Stimulated activated CD4-positive, alpha-beta T cell treated with anti-CD3 and anti-CD28 coated beads, TNF-alpha, amount 100 ng/mL, for 1 hour (primary cell): Measurements from ENCODE around the gene ZNF892.
"Not testable (repeated sequence)": the region's sequence is repeated elsewhere in the genome, so short reads cannot be mapped to it uniquely, and the experiment has no call there.

ENCODE experiments used
- DNase-seq, 3 donors: peaks; one replicate each; pipeline ENCODE4 v3.0.0-alpha.2; 2020; ENCODE audit warnings: low read depth in 3 of 3, low spot score in 1 of 3

ZNF892 gene

DNA sequence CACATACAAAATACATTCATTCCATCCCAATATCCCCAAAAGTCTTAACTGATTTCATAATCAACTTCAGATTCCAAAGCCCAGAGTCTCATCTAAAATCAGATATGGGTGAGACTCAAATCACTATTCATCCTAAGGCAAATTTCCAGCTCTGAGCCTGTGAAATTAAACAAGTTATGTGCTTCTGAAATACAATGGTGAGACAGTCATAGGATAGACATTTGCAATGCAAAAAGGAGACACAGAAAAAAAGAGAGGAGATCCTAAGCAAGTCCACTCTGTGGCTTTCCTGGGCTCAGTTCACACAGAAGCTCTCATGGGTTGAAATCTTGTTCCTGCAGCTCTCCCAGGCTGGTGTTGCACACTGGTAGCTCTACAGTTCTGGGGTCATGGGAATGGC, 18.3 kb downstream of the ZNF892 start:
- DNase-seq: no peak

DNA sequence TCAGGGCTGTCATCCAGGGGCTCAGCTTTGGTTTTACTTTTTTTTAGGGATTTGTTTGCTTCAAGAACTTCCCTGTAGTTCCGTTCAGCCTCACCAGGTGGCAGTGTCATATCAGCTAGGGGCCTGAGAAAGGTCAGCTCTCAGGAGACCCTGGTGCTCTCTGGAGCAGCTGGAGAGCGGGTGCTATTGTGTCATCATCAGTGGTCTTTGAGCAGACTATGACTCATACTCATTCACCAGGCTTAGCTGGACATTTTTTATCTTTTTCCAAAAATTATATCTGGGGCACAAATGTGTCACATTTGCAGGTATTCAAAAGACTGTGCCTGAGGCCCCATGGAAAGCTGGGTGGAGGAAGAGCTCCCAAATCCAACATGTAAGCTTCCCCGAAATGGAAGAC, 24.4 kb downstream of the ZNF892 start:
- DNase-seq: peak in 1 of 3 donors; percentile 8

DNA sequence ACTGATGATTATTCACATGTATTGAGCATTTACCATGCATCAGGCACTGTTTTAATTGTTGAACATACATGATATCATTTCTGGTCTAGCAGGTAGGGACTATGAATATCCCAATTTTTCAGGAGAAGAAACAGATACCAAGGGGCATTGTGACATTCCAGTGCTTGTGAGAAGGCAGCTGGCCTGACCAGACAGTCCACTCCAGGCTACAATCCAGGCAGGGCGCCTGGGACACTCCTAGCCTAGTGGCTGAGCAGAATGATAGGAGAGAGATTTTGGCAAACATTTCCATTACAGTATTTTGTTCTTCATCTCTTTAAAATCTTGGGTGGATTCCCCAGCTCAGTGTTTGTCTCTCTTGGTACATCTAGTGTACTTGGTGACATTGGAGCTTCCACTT, 24.9 kb downstream of the ZNF892 start:
- DNase-seq: no peak

DNA sequence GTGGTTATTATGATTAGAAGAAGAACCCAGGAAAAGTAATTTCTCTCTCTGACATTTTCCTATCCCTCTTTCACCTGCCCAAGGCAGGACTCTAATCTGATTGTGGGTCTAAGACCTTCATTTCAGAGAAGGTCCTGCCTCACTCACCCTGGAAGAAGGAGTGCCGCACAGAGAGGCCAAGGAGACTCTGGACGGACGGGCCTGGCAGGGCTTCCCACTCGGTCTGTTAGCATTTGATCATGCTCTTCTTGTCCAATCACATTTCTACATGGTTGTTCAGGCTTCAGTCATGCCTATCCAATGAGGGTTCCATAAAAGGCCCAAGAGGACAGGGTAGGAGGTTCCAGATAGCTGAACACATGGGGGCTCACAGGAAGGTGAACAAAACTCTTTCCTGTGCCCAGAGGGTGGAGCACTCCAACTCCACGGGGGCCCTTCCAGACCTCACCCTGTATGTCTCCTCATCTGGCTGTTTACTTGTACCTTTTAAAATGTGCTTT, 27.0 kb downstream of the ZNF892 start:
- DNase-seq: no peak

DNA sequence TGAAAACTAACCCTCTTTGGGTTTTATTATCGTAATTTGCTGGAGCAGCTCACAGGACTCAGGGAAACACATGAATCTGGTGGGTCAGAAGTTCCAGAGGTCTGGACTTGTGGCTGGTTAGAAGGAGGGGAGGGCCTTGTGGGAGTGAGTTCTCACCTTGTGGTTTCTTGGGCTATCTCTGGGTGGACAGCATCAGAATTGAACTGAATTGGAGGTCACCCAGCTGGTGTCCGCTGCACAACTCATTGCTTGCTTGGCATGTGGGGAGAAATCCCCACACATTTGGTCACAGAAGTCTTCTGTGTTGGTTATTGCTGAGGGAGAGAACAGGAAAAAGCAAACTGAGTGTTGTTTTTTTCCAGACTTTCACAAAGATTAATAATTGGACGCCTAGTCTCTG, 27.5 kb downstream of the ZNF892 start:
- no peak for DNase-seq

DNA sequence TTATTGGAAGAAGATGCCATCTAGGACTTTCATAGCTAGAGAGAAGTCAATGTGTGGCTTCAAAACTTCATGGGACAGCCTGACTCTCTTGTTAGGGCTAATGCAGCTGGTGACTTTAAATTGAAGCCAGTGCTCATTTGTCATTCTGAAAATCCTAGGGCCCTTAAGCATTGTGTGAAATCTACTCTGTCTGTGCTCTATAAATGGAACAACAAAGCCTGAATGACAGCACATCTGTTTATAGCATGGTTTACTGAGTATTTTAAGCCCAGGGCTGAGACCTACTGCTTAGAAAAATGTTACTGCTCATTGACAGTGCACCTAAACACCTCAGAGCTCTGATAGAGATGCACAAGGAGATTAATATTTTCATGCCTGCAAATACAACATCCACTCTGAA, 30.8 kb downstream of the ZNF892 start:
- no peak for DNase-seq

DNA sequence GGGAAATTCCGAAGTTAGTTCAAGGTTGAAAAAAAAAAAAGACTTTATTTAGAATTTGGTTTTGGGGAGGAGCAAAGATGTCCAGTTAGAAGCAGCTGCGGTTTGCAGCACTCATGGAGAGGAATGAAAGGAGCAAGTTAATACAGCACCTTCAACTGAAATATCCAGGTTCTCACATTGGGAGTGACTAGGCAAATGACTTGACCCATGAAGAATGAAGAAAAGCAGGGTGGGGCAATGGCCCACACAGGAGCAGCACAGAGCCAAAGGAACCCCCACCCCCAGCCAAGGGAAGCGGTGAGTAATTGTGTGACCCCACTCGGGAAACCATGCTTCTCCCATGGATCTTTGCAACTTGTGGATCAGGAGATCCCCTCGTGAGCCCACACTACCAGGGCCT, 32.8 kb downstream of the ZNF892 start:
- no peak for DNase-seq

DNA sequence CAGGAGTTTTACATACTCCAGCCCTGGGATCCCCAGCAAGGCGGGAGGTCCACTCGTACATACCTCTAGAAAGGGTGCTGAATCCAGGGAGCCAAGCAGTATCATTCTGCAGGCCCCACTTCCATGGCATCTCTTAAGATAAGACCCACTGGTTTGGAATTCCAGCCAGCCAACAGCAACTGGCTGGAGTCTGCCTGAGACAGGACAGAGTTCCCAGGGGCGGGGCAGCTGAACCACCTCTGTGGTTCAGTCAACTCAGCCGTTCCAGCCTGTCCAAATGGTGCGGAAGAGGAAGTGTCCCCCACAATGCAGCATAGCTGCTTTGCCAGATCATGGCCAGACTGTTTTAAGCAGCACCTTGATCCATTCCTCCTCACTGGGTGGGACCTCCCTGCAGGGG, 33.2 kb downstream of the ZNF892 start:
- DNase-seq: no peak

DNA sequence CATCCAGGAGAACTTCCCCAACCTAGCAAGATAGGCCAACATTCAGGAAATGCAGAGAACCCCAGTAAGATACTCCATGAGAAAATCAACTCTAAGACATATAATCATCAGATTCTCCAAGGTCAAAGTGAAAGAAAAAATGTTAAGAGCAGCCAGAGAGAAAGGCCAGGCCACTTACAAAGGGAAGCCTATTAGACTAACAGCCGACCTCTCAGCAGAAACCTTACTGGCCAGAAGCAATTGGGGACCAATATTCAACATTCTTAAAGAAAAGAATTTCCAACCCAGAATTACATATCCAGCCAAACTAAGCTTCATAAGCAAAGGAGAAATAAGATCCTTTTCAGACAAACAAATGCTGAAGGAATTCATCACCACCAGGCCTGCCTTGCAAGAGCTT, 34.8 kb downstream of the ZNF892 start:
- DNase-seq: not testable (repeated sequence)
